LoVo (cell line): ENCODE results near the gene FNDC11.

ENCODE experiments used
- DNase-seq: peaks from one replicate; pipeline ENCODE4 v3.0.0-alpha.2; 2016; ENCODE audit warnings: low spot score

The FNDC11 gene

DNA sequence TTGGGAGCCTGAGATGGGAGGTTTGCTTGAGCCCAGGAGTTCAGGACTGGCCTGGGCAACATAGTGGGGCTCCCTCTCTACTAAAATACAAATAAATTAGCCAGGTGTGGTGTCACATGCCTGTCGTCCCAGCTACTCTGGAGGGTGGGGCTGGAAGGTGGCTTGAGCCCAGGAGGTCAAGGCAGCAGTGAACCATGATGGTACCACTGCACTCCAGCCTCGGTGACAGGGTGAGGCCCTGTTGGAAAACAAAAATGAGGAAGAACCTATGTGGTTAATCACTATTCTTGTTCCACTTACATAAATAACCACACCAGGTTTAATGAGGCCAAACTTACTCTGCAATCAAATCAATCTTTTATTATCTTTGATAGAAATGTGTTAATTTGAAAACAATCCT lies 28.0 kb upstream of the FNDC11 start:
- no peak for DNase-seq

GRCh38 chr20:63527184-63527583 lies 26.8 kb upstream of the FNDC11 start:
- DNase-seq, result no peak

DNA sequence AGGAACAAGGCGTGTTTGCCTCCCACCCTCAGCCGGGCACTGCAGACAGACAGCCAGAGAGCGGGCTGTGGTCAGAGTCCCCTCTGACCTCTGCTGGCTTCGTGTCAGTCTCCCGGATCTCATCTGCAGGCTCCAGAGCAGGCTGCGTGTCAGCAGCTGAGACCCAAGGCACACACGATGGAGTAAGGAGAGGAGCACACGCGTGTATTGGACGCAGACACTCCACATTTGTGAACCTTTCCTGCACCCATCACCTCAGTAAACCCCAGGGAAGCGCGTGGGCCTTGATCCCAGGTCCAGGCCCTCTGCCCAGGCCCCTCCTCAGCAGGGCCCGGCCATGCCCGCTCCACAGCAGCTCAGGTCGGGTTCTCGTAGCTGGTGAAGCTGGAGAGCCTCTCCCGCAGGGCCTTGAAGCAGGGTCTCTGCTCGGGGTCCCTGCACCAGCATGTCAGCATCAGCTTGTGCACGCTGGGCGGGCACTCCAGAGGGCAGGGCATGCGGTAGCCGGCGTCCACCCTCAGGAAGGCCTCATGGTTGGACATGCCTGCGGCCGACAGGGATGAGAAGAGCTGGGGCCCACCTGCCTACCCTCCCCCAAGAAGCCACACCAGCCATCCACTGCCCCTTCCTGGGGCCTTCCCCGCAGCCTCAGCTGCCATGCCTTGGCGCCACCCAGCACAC lies 24.6 kb upstream of the FNDC11 start:
- no peak for DNase-seq

DNA sequence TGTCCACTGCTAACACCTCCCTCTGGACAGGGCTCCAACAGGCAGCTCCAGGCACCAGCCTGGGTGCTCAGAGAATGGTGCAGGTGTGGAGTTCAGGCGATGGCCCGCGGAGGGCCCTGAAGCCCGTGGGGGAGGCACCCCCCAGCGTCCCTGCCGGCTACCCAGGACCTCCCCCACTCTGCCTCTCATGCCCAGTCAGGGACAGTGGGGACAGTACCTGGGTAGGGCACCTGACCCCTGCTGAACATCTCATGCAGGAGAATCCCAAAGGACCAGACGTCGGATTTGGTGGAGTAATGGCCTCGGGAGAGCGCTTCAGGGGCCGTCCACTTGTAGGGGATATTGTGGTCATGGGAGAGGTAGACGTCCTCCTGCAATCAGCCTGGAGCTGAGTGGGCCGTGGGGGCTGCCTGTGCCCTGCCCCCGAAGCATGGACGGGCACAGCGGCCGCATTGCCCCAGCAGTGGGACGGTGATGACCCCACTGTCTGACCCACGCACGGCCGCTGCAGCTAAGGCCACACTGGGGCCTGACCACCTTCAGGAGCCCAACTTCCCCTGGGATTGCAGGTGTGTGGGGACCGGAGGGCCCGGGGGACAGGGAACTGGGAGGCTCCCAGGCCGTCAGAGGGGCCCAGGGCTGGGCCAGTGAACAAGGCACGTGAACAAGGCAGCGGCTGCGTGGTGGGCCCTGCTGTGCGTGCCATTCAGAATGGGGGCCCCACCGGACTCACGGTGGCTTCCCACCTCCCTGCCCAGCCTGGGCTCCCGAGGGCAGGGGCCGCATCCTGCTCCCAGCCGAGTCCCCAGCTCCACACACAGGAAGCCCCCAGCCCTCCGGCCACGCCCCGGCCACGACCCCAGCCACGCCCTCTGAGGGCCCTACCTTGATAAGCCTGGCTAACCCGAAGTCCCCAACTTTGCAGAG lies 23.8 kb upstream of the FNDC11 start:
- no peak for DNase-seq

DNA sequence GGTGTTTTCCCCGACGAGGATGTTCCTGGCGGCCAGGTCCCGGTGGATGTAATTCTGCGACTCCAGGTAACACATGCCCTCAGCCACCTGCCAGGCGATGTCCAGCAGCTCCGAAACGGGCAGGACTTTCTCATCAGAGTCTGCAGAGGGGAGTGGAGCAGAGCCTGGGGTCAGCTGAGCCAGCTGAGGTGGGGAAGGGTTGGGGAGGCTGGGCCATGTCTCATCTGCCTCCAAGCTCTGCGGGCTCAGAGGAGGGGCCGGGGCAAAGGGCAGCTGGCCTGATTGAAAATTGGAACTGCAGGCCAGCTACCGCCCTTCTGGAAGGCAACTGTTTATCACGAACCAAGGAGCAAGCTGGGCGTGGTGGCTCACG lies 23.2 kb upstream of the FNDC11 start:
- DNase-seq, result no peak

GRCh38 chr20:63531686-63532448 lies 22.1 kb upstream of the FNDC11 start:
- DNase-seq, result no peak

- DNase-seq, result no peak
Observed at GRCh38 chr20:63532449-63532971, 21.4 kb upstream of the FNDC11 start.

DNA sequence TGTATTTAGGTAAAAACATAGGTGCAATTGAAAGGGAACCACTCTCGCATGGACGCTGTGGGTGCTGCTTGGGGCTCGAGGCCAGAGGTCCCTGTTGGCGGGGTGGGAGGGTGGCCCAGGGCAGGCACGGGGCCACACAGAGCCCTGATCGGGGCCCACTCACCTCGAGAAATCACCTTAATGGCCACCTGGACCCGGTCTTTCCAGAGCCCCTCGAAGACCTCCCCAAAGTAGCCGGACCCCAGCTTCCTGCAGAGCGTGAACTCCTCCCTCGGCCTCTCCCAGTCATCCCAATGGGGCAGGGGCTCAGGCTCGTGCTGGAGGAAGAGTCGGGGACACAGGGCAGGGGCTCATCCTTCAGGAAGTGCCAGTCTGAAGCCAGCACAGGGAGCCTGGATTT lies 20.6 kb upstream of the FNDC11 start:
- DNase-seq, result no peak

- no peak for DNase-seq
Observed at GRCh38 chr20:63533871-63534393, 20.0 kb upstream of the FNDC11 start.

DNA sequence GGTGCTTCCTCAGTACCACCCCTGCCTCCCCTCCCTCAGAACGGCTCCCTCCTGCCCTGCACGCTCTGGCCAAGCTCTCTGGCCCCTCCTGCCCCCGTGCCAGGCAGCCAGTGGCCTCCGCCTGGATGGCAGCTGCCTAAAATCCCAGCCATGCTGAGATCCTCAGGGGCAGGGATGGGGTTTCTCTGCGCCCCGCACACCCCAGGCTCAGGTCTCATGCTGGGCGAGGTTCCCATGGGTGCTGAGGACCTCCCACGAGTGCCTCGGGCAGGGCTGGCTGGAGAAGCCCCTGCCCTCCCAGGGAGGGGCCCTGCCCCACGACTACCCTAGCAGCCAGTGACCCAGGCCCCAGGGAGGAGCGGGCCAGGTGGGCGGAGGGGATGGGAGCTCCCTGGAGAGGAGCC lies 19.5 kb upstream of the FNDC11 start:
- no peak for DNase-seq

GRCh38 chr20:63534831-63535651 lies 18.9 kb upstream of the FNDC11 start:
- no peak for DNase-seq

DNA sequence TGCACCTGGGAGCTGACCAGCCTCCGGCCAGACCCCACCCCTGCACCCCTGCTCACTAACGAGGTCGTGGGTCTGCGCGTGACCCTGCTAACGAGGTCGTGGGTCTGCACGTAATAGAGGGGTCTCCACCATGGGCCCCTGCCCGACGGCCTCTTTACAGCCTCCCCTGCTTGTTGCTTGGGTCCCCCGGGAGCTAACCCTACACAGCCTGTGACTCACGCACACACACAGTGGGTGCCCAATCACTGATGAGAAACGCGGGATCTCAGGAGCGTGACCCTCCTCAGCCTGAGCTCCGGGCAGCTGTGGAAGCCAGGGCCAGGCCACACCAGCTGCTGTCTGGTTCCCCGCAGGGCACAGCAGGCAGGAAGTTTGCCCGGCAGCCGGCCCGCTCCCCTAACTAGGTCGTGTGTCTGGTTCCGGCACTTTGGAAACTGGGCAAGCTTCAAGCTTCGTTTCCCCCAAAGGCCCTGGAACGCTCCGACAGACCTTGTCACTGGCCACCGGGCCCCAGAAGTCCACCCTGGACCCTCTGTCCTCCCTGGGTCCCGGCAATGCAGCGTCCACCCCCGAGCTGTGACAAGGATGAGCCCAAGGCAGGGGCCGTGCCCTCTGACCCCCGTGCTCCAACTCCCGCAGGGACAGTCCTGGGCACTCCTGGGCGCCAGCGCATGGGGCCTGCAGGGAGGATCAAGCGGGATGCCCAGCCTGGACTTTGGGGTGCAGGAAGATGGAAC lies 17.6 kb upstream of the FNDC11 start:
- no peak for DNase-seq

DNA sequence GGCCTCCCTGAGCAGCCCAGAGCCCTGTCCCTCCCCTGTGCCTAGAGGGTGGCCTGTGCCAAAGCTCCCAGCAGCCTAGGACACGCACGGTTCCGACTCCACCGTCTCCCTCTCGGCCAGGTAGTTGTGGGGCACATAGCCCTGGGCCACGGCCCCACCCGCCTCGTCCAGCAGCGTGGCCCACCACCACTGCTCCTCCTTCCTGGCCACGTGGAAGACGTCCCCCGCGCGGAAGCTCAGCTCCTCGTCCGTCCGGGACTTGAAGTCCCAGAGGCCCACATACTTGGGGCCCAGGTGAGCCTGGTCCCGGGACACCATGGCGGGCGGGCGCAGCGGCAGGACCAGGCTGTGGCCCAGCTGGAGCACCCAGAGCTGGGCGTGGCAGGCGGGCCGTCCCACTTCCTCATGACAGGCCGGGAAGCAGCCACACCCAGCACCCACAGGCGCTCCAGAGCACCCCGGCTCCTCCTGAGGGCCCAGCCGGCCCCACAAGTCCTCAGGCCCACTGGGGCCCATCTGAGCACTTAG lies 16.9 kb upstream of the FNDC11 start, which contains the start of gene PTK6:
Gene PTK6, minus strand, starts transcription at position 380 of the 528 bp plus-strand sequence. Its CDS starts 62 bp downstream, at position 318.
- peak; percentile 80 for DNase-seq

- peak; percentile 92 for DNase-seq
Observed at GRCh38 chr20:63537525-63538203, 16.3 kb upstream of the FNDC11 start.

GRCh38 chr20:63538204-63539091 lies 15.5 kb upstream of the FNDC11 start:
- peak; percentile 81 for DNase-seq

DNA sequence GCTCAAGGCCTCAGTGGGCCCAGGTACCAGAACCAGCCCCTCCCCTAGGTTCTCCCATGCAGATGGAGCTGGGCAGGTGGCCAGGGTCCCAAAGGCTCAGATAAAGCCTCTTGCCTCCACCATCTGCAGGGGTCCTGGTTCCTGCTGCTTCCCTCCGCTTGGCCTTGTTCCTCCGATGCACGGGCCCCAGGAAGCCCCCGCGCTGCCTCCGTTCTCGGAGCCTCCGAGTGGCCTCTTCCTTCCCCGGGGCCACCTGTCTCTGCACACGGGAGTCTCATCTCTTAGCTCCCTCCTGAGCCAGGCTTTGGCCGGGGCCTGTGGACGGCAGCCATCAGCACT lies 14.9 kb upstream of the FNDC11 start:
- DNase-seq, result no peak

DNA sequence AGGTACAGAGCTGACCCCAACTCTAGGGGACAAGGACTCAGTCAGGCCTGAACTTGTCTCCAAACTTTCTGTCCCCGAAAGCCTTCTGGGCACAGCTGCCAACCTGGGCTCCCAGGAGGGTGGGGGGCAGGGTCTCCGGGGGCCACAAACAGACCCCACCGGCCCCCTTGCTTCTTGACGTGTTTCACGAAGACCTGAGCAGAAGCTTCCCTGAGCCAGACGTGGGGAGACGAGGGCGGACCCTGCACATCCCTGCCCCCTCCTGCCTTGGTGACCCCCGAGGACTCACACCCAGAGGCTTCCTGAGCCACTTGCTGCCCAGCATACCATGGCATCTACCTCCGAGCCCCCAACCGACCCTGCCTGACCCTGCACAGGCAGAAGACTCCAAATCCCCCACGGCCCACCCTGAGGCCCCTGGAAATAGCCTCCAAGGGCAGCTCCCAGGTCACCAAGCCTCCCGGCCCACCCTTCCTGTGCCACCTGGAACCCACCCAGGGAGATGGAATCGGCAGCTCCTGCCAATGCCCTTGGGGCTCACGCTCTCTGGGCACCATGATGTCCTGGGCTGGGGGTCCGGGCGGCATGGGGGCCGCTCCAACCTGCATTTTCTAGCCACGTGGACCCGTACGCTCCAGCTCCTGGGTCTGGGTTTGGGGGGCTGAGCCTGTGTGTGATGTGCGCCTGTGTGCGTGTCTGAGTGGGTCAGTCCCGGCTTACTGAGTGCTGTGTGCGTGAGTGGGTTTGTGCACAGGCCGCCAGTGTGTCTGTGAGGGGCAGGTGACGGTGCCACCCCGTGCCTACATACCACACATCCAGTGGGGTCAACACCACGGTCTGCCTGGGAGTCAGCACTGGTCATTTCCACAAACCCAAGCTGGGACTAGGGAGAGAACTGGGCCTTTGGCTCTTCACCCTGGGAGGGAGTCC lies 14.3 kb upstream of the FNDC11 start:
- DNase-seq, result no peak
